WTC11 (cell line): ENCODE results near the gene MRPL22. TPM values are rescaled to one million over a fixed set of nuclear protein-coding genes. Genes with fewer than 3 reads are reported as not detected.

Experiments used
- ATAC-seq: fragments of 200-7000 bp; cut with Tn5 transposase; 2 replicates; pipeline ENCODE4 v1.10.0; 2021; ENCODE audit warnings: mild to moderate bottlenecking, moderate library complexity
- CTCF ChIA-PET: fragments of 300-600 bp; sonication (Branson Sonifier 250); formaldehyde crosslinking; loops from one replicate; lab custom pipeline; 2021; ENCODE audit warnings: antibody characterized with exemption; lab: Charles Lee
- POLR2A ChIA-PET: fragments of 350-600 bp; sonication (Branson Sonifier 250); formaldehyde crosslinking; loops from one replicate; lab custom pipeline; 2021; ENCODE audit warnings: antibody characterized with exemption; lab: Charles Lee
- DNase-seq: peaks from one replicate; pipeline ENCODE4 v3.0.0; 2021; ENCODE audit warnings: low spot score
- H3K27ac Mint-ChIP-seq: 2 replicates; pipeline ENCODE4 v1.8.0; 2021; ENCODE audit warnings: mixed read lengths
- H3K27me3 Mint-ChIP-seq: 2 replicates; pipeline ENCODE4 v1.8.0; 2021; ENCODE audit warnings: low read depth, mild to moderate bottlenecking, moderate library complexity, mixed read lengths
- H3K36me3 Mint-ChIP-seq: 2 replicates; pipeline ENCODE4 v1.8.0; 2021; ENCODE audit warnings: mixed read lengths
- H3K4me1 Mint-ChIP-seq: 2 replicates; pipeline ENCODE4 v1.8.0; 2022; ENCODE audit warnings: mixed read lengths
- H3K4me3 Mint-ChIP-seq: 2 replicates; pipeline ENCODE4 v1.8.0; 2021; ENCODE audit warnings: mild to moderate bottlenecking, moderate library complexity, mixed read lengths
- H3K9me3 Mint-ChIP-seq: 2 replicates; pipeline ENCODE4 v1.8.0; 2021; ENCODE audit warnings: mixed read lengths
- AR ChIP-seq: fragments of 250-450 bp; sonication (Bioruptor Pico); IDR thresholded peaks from 2 replicates; pipeline ENCODE4 v1.9.0; 2021; ENCODE audit warnings: mild to moderate bottlenecking
- ARID4B ChIP-seq: sonication (generic); formaldehyde crosslinking; IDR thresholded peaks from 2 replicates; pipeline ENCODE4 v1.8.0; 2023; ENCODE audit warnings: missing genetic modification reagents, mild to moderate bottlenecking, borderline replicate concordance
- ATF2 ChIP-seq: sonication (generic); formaldehyde crosslinking; IDR thresholded peaks from 2 replicates; pipeline ENCODE4 v1.8.1; 2022; ENCODE audit warnings: low read depth, missing genetic modification reagents, borderline replicate concordance
- ATF6 ChIP-seq: sonication (generic); formaldehyde crosslinking; IDR thresholded peaks from 2 replicates; pipeline ENCODE4 v1.8.1; 2023; ENCODE audit warnings: mild to moderate bottlenecking, missing genetic modification reagents
- FOXK1 ChIP-seq: sonication (generic); formaldehyde crosslinking; IDR thresholded peaks from 2 replicates; pipeline ENCODE4 v1.8.0; 2022; ENCODE audit warnings: mild to moderate bottlenecking, moderate library complexity, missing genetic modification reagents
- IRF2 ChIP-seq: sonication (generic); formaldehyde crosslinking; IDR thresholded peaks from 2 replicates; pipeline ENCODE4 v1.8.0; 2022; ENCODE audit warnings: low read depth, missing genetic modification reagents, borderline replicate concordance
- MLX ChIP-seq: sonication (generic); formaldehyde crosslinking; IDR thresholded peaks from 2 replicates; pipeline ENCODE4 v1.8.1; 2023; ENCODE audit warnings: mild to moderate bottlenecking, missing genetic modification reagents, moderate library complexity
- NR1H2 ChIP-seq: sonication (generic); formaldehyde crosslinking; IDR thresholded peaks from 2 replicates; pipeline ENCODE4 v1.9.0; 2021; ENCODE audit warnings: mild to moderate bottlenecking, moderate library complexity, missing genetic modification reagents
- NR3C1 ChIP-seq: sonication (generic); formaldehyde crosslinking; conservative IDR thresholded peaks from 2 replicates; pipeline ENCODE4 v1.8.1; 2023; ENCODE audit warnings: low read depth, mild to moderate bottlenecking, missing genetic modification reagents
- OVOL2 ChIP-seq: fragments of 250-450 bp; sonication (Bioruptor Pico); IDR thresholded peaks from 2 replicates; pipeline ENCODE4 v1.9.0; 2021; ENCODE audit warnings: mild to moderate bottlenecking, borderline replicate concordance
- SMAD4 ChIP-seq: sonication (generic); formaldehyde crosslinking; IDR thresholded peaks from 2 replicates; pipeline ENCODE4 v1.8.0; 2022; ENCODE audit warnings: mild to moderate bottlenecking, missing genetic modification reagents
- TCF7 ChIP-seq: sonication (generic); formaldehyde crosslinking; IDR thresholded peaks from 2 replicates; pipeline ENCODE4 v1.8.0; 2022; ENCODE audit warnings: mild to moderate bottlenecking, low read depth, missing genetic modification reagents, moderate library complexity
- TEAD1 ChIP-seq: sonication (generic); formaldehyde crosslinking; IDR thresholded peaks from 2 replicates; pipeline ENCODE4 v1.8.0; 2022; ENCODE audit warnings: mild to moderate bottlenecking, missing genetic modification reagents
- ZNF317 ChIP-seq: sonication (generic); formaldehyde crosslinking; IDR thresholded peaks from 2 replicates; pipeline ENCODE4 v1.8.1; 2023; ENCODE audit warnings: low read depth, mild to moderate bottlenecking, moderate library complexity, missing genetic modification reagents, borderline replicate concordance
- ZNF532 ChIP-seq: fragments of 250-450 bp; sonication (Bioruptor Pico); IDR thresholded peaks from 2 replicates; pipeline ENCODE4 v1.9.0; 2021; ENCODE audit warnings: mild to moderate bottlenecking, borderline replicate concordance
- ZSCAN18 ChIP-seq: fragments of 250-450 bp; sonication (Bioruptor Pico); IDR thresholded peaks from 2 replicates; pipeline ENCODE4 v2.1.2; 2022; ENCODE audit warnings: mild to moderate bottlenecking, moderate library complexity
- total RNA-seq: library from RNA; stranded (reverse); gene quantifications from 3 replicates; pipeline ENCODE4 v1.2.3, GENCODE V29; 2021

The MRPL22 gene
- total RNA-seq, 1 experiment from 2014 or later = 52.0 TPM

GRCh38 chr5:154943527-154943926, 2.7 kb downstream of the MRPL22 start:
- DNase-seq = no peak
- H3K4me1 Mint-ChIP-seq = peaks cover 6% of the 10 kb centered on the region; the same call in 1 of the 2 replicates
- TF ChIP-seq TCF7 (CRISPR knock-in tag) (no peak), SMAD4 (CRISPR knock-in tag) (no peak), IRF2 (CRISPR knock-in tag) (no peak), ZSCAN18 (no peak), ZNF317 (CRISPR knock-in tag) (no peak), NR3C1 (CRISPR knock-in tag) (no peak)
- TF ChIP-seq, all 79 proteins: peak for 0
- no peak for ATAC-seq
- ChIA-PET POLR2A (no interaction called here), CTCF (interaction anchor here (1.8 kb wide), 1 partner anchor 61 kb away, joined by 4 read pairs; no protein-coding TSS in a partner anchor)
- Mint-ChIP-seq H3K4me3 (no peak overlapping the region), H3K27ac (no peak overlapping the region), H3K36me3 (no peaks in the 10 kb centered on the region), H3K9me3 (no peaks in the 10 kb centered on the region), H3K27me3 (peaks cover 2% of the 10 kb centered on the region; the same call in 1 of the 2 replicates)

- Mint-ChIP-seq H3K36me3 (no peaks in the 10 kb centered on the region), H3K9me3 (no peaks in the 10 kb centered on the region), H3K27ac (no peak overlapping the region), H3K27me3 (no peaks in the 10 kb centered on the region), H3K4me1 (peaks cover 6% of the 10 kb centered on the region; the same call in 1 of the 2 replicates), H3K4me3 (no peak overlapping the region)
- CTCF ChIA-PET = interaction anchor here (1.0 to 1.8 kb wide), 3 partner anchors 51 to 60 kb away, joined by 4 to 6 read pairs (median 5); no protein-coding TSS in a partner anchor
- no peak for DNase-seq
- POLR2A ChIA-PET = no interaction called here
- ATAC-seq = no peak
- TF ChIP-seq OVOL2 (CRISPR knock-in tag) (no peak), MLX (no peak), ZNF532 (CRISPR knock-in tag) (no peak), ATF2 (CRISPR knock-in tag) (no peak), ATF6 (CRISPR knock-in tag) (no peak), ARID4B (CRISPR knock-in tag) (no peak), FOXK1 (CRISPR knock-in tag) (no peak), TEAD1 (CRISPR knock-in tag) (no peak), AR (CRISPR knock-in tag) (no peak), NR1H2 (CRISPR knock-in tag) (no peak)
Measured at GRCh38 chr5:154944716-154945115, 3.8 kb downstream of the MRPL22 start.
